Mesothelial cell of epicardium (in vitro differentiated cells): Measurements from ENCODE around the gene MBLAC1. TPM values are rescaled to one million over a fixed set of nuclear protein-coding genes. Genes with fewer than 3 reads are reported as not detected.

Experiments used
- DNase-seq, 2 experiments: peaks; one replicate each; pipeline ENCODE4 v3.0.0; 2021; ENCODE audit warnings: low spot score in 2 of 2; ENCODE audit not compliant: unreplicated experiment in 2 of 2
- H3K27ac Mint-ChIP-seq: 2 replicates; pipeline ENCODE4 v1.8.0; 2021; ENCODE audit warnings: mixed read lengths
- H3K27me3 Mint-ChIP-seq: 2 replicates; pipeline ENCODE4 v1.8.0; 2021; ENCODE audit warnings: low read depth, mixed read lengths
- H3K36me3 Mint-ChIP-seq: 2 replicates; pipeline ENCODE4 v1.8.0; 2021; ENCODE audit warnings: mixed read lengths
- H3K4me1 Mint-ChIP-seq: 2 replicates; pipeline ENCODE4 v1.8.0; 2021; ENCODE audit warnings: mixed read lengths
- H3K4me3 Mint-ChIP-seq: 2 replicates; pipeline ENCODE4 v1.8.0; 2021; ENCODE audit warnings: mild to moderate bottlenecking, moderate library complexity, mixed read lengths
- H3K9me3 Mint-ChIP-seq: 2 replicates; pipeline ENCODE4 v1.8.0; 2021; ENCODE audit warnings: mixed read lengths
- CTCF ChIP-seq: fragments of 200-600 bp; sonication (generic); IDR thresholded peaks from one replicate; pipeline ENCODE4 v1.5.0; 2021; ENCODE audit warnings: antibody characterized with exemption; ENCODE audit not compliant: unreplicated experiment
- total RNA-seq: library from RNA; stranded (reverse); gene quantifications from 3 replicates; pipeline ENCODE4 v1.2.1, GENCODE V29; 2021

The MBLAC1 gene
- total RNA-seq, 1 donor from 2014 or later = 3.5 TPM

GRCh38 chr7:100082978-100083377, 43.8 kb upstream of the MBLAC1 start:
- TF ChIP-seq CTCF = no peak
- H3K27me3 Mint-ChIP-seq = no peaks in the 10 kb centered on the region
- H3K36me3 Mint-ChIP-seq = peaks cover 9% of the 10 kb centered on the region
- H3K4me1 Mint-ChIP-seq = peaks cover 35% of the 10 kb centered on the region
- H3K9me3 Mint-ChIP-seq = no peaks in the 10 kb centered on the region
- peak overlapping the region; percentile 96 for H3K4me3 Mint-ChIP-seq
- H3K27ac Mint-ChIP-seq = peak overlapping the region; percentile 97
- no peak for DNase-seq

GRCh38 chr7:100085515-100085914, 41.3 kb upstream of the MBLAC1 start:
- H3K27ac Mint-ChIP-seq = peak overlapping the region; percentile 59
- no peak for TF ChIP-seq CTCF
- peaks cover 31% of the 10 kb centered on the region for H3K4me1 Mint-ChIP-seq
- DNase-seq = no peak
- no peaks in the 10 kb centered on the region for H3K27me3 Mint-ChIP-seq
- no peaks in the 10 kb centered on the region for H3K9me3 Mint-ChIP-seq
- H3K36me3 Mint-ChIP-seq = peaks cover 3% of the 10 kb centered on the region
- H3K4me3 Mint-ChIP-seq = no peak overlapping the region

- Mint-ChIP-seq H3K9me3 (no peaks in the 10 kb centered on the region), H3K4me3 (peak overlapping the region; percentile 92), H3K27me3 (no peaks in the 10 kb centered on the region), H3K36me3 (peaks cover 20% of the 10 kb centered on the region), H3K4me1 (peaks cover 25% of the 10 kb centered on the region), H3K27ac (peak overlapping the region; percentile 76)
- TF ChIP-seq CTCF = no peak
- no peak for DNase-seq
Measured at GRCh38 chr7:100087055-100087750, 39.6 kb upstream of the MBLAC1 start.

- Mint-ChIP-seq H3K36me3 (peaks cover 30% of the 10 kb centered on the region), H3K9me3 (no peaks in the 10 kb centered on the region), H3K27ac (peak overlapping the region; percentile 92), H3K27me3 (no peaks in the 10 kb centered on the region), H3K4me1 (peaks cover 17% of the 10 kb centered on the region), H3K4me3 (peak overlapping the region; percentile 92)
- DNase-seq = no peak
- TF ChIP-seq CTCF = no peak
Measured at GRCh38 chr7:100088095-100088620, 38.6 kb upstream of the MBLAC1 start.

GRCh38 chr7:100088621-100089457, 37.9 kb upstream of the MBLAC1 start, which contains the start of gene COPS6:
COPS6 (plus strand) TSS chr7:100088969; CDS start chr7:100088991, 22 bp downstream.
- no peak for TF ChIP-seq CTCF
- peak within 1 kb of the TSS; percentile 92 for H3K4me3 Mint-ChIP-seq
- H3K27me3 Mint-ChIP-seq = no peaks in the 10 kb centered on the region
- H3K36me3 Mint-ChIP-seq = peaks cover 36% of the 10 kb centered on the region
- DNase-seq = peak; percentile 83 to 91
- peaks cover 17% of the 10 kb centered on the region for H3K4me1 Mint-ChIP-seq
- H3K27ac Mint-ChIP-seq = peak within 1 kb of the TSS; percentile 93
- H3K9me3 Mint-ChIP-seq = no peaks in the 10 kb centered on the region
